ENCODE results near the gene HMCN2.

The HMCN2 gene

GRCh38 chr9:130306823-130307666 is 41.5 kb downstream of the HMCN2 start:
- peaks cover 96% of the 10 kb centered on the region for H3K27me3 ChIP-seq (replicated peaks; ENCODE audit: insufficient read depth, low read length)
- no peaks in the 10 kb centered on the region for H3K4me1 ChIP-seq (ENCODE audit: low read length)
- H3K4me2 ChIP-seq (ENCODE audit: low read depth, low read length), result no peak overlapping the region
- no peak overlapping the region for H3K27ac ChIP-seq (ENCODE audit: low read length)
- DNase-seq, result no peak
- no peak overlapping the region for H3K9ac ChIP-seq (ENCODE audit: low read length)
- H3K4me3 ChIP-seq (ENCODE audit: low read length), result no peak overlapping the region
- no peaks in the 10 kb centered on the region for H4K20me1 ChIP-seq (ENCODE audit: insufficient read depth, low read length)
- no peaks in the 10 kb centered on the region for H3K9me2 ChIP-seq (replicated peaks; ENCODE audit: insufficient read depth, low read length)
- no peak overlapping the region for H2AFZ ChIP-seq (ENCODE audit: low read length)
- H3K36me3 ChIP-seq (replicated peaks; ENCODE audit: insufficient read depth, low read length), result no peaks in the 10 kb centered on the region
- TF ChIP-seq CTCF (IDR thresholded peaks at IDR 0.05; ENCODE audit: low read length) (no peak), EZH2 (optimal IDR thresholded peaks at IDR 0.05; ENCODE audit: low read depth, low read length) (no peak), EZH2phosphoT487 (IDR thresholded peaks at IDR 0.05; ENCODE audit: low read length) (no peak)
- H3F3A ChIP-seq (ENCODE audit: insufficient read depth, low read length), result no peaks in the 10 kb centered on the region
- no peaks in the 10 kb centered on the region for H3K9me3 ChIP-seq (replicated peaks; ENCODE audit: insufficient read depth, low read length)
- no peaks in the 10 kb centered on the region for H3K79me2 ChIP-seq (ENCODE audit: low read length)

GRCh38 chr9:130307667-130307943 is 42.0 kb downstream of the HMCN2 start:
- no peak for DNase-seq
- Histone ChIP-seq H3K79me2 (ENCODE audit: low read length) (no peaks in the 10 kb centered on the region), H3K9ac (ENCODE audit: low read length) (no peak overlapping the region), H2AFZ (ENCODE audit: low read length) (no peak overlapping the region), H3K27me3 (replicated peaks; ENCODE audit: insufficient read depth, low read length) (peaks cover 93% of the 10 kb centered on the region), H3F3A (ENCODE audit: insufficient read depth, low read length) (no peaks in the 10 kb centered on the region), H3K4me2 (ENCODE audit: low read depth, low read length) (no peak overlapping the region), H3K27ac (ENCODE audit: low read length) (no peak overlapping the region), H3K4me1 (ENCODE audit: low read length) (no peaks in the 10 kb centered on the region), H3K4me3 (ENCODE audit: low read length) (no peak overlapping the region), H3K9me2 (replicated peaks; ENCODE audit: insufficient read depth, low read length) (no peaks in the 10 kb centered on the region), H3K9me3 (replicated peaks; ENCODE audit: insufficient read depth, low read length) (no peaks in the 10 kb centered on the region), H4K20me1 (ENCODE audit: insufficient read depth, low read length) (no peaks in the 10 kb centered on the region), H3K36me3 (replicated peaks; ENCODE audit: insufficient read depth, low read length) (no peaks in the 10 kb centered on the region)
- no peak for TF ChIP-seq EZH2 (optimal IDR thresholded peaks at IDR 0.05; ENCODE audit: low read depth, low read length)
- no peak for TF ChIP-seq CTCF (IDR thresholded peaks at IDR 0.05; ENCODE audit: low read length)
- TF ChIP-seq EZH2phosphoT487 (IDR thresholded peaks at IDR 0.05; ENCODE audit: low read length), result no peak

- no peak for DNase-seq
- Histone ChIP-seq H3K36me3 (replicated peaks; ENCODE audit: insufficient read depth, low read length) (no peaks in the 10 kb centered on the region), H3K79me2 (ENCODE audit: low read length) (no peaks in the 10 kb centered on the region), H3K9ac (ENCODE audit: low read length) (no peak overlapping the region), H3K27me3 (replicated peaks; ENCODE audit: insufficient read depth, low read length) (peaks cover 93% of the 10 kb centered on the region), H3K27ac (ENCODE audit: low read length) (no peak overlapping the region), H4K20me1 (ENCODE audit: insufficient read depth, low read length) (no peaks in the 10 kb centered on the region), H3K9me2 (replicated peaks; ENCODE audit: insufficient read depth, low read length) (no peaks in the 10 kb centered on the region), H2AFZ (ENCODE audit: low read length) (no peak overlapping the region), H3K4me3 (ENCODE audit: low read length) (no peak overlapping the region), H3K9me3 (replicated peaks; ENCODE audit: insufficient read depth, low read length) (no peaks in the 10 kb centered on the region), H3K4me2 (ENCODE audit: low read depth, low read length) (no peak overlapping the region), H3F3A (ENCODE audit: insufficient read depth, low read length) (no peaks in the 10 kb centered on the region), H3K4me1 (ENCODE audit: low read length) (no peaks in the 10 kb centered on the region)
- no peak for TF ChIP-seq CTCF (IDR thresholded peaks at IDR 0.05; ENCODE audit: low read length)
- no peak for TF ChIP-seq EZH2phosphoT487 (IDR thresholded peaks at IDR 0.05; ENCODE audit: low read length)
- TF ChIP-seq EZH2 (optimal IDR thresholded peaks at IDR 0.05; ENCODE audit: low read depth, low read length), result no peak
Observed at GRCh38 chr9:130308081-130308571, 42.6 kb downstream of the HMCN2 start.
